Mammary epithelial cell (primary cell): Measurements from ENCODE around the gene ADAMTS10.

ENCODE experiments used
- EZH2 ChIP-seq: IDR thresholded peaks from 2 replicates; pipeline ENCODE4 v1.6.1; 2012; ENCODE audit warnings: low read length, inconsistent platforms, borderline replicate concordance
- TF ChIP-seq, protein P1 (sequence below), 2 donors: IDR thresholded peaks in 1 of 2; conservative IDR thresholded peaks in 1 of 2; 2 replicates each; pipeline ENCODE4 v1.5.1; 2011 to 2012; ENCODE audit warnings: inconsistent platforms in 2 of 2, low read length in 2 of 2, mild to moderate bottlenecking in 2 of 2, control low read depth in 1 of 2, low read depth in 1 of 2; ENCODE audit not compliant: insufficient read depth in 1 of 2; ENCODE audit errors: extremely low read depth in 1 of 2

DNA sequence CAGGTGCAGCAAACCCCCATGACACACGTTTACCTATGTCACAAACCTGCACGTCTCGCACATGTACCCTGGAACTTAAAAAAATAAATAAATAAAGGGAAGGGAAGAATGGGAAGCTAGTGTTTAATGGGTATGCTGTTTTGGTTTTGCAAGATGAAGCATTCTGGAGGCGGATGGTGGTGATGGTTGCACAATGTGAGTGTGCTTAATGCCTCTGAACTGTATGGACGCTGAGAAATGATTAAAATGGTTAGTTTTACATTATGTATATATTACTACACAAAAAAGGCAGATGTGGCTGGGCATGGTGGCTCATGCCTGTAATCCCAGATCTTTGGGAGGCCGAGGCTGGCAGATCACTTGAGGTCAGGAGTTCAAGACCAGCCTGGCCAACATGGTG lies 37.7 kb upstream of the ADAMTS10 start:
- TF ChIP-seq, protein P1, sequence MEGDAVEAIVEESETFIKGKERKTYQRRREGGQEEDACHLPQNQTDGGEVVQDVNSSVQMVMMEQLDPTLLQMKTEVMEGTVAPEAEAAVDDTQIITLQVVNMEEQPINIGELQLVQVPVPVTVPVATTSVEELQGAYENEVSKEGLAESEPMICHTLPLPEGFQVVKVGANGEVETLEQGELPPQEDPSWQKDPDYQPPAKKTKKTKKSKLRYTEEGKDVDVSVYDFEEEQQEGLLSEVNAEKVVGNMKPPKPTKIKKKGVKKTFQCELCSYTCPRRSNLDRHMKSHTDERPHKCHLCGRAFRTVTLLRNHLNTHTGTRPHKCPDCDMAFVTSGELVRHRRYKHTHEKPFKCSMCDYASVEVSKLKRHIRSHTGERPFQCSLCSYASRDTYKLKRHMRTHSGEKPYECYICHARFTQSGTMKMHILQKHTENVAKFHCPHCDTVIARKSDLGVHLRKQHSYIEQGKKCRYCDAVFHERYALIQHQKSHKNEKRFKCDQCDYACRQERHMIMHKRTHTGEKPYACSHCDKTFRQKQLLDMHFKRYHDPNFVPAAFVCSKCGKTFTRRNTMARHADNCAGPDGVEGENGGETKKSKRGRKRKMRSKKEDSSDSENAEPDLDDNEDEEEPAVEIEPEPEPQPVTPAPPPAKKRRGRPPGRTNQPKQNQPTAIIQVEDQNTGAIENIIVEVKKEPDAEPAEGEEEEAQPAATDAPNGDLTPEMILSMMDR (conservative IDR thresholded peaks at IDR 0.05 in 1 of 2, IDR thresholded peaks at IDR 0.05 in 1 of 2; ENCODE audit: extremely low read depth in 1 of 2, insufficient read depth in 1 of 2, low read depth in 1 of 2, low read length in 2 of 2): no peak
- TF ChIP-seq EZH2: no peak
